DND-41 (cell line): ENCODE measurements around the gene DAB1.

ENCODE experiments used
- ATAC-seq: fragments of 200-7000 bp; cut with Tn5 transposase; 3 replicates; pipeline ENCODE4 v1.9.1; 2021; ENCODE audit warnings: low read depth; ENCODE audit not compliant: insufficient read depth
- DNase-seq: peaks from one replicate; pipeline ENCODE4 v3.0.0-alpha.2; 2020
- H2AFZ ChIP-seq: 2 replicates; pipeline ENCODE4 v1.6.0; 2012; ENCODE audit warnings: low read depth, low read length
- H3K27ac ChIP-seq: 2 replicates; pipeline ENCODE4 v1.5.1; 2012; ENCODE audit warnings: low read length, inconsistent platforms
- H3K27me3 ChIP-seq: fragments of 200-600 bp; sonication (generic); 2 replicates; pipeline ENCODE4 v1.6.0; 2012; ENCODE audit warnings: low read length, mild to moderate bottlenecking, inconsistent platforms; ENCODE audit not compliant: insufficient read depth, poor library complexity
- H3K36me3 ChIP-seq: 2 replicates; pipeline ENCODE4 v1.5.1; 2012; ENCODE audit warnings: low read length, inconsistent platforms; ENCODE audit not compliant: insufficient read depth
- H3K4me1 ChIP-seq: 2 replicates; pipeline ENCODE4 v1.5.1; 2012; ENCODE audit warnings: mild to moderate bottlenecking, low read length; ENCODE audit not compliant: insufficient read depth
- H3K4me2 ChIP-seq: 2 replicates; pipeline ENCODE4 v1.6.0; 2012; ENCODE audit warnings: mild to moderate bottlenecking, moderate library complexity, low read length, inconsistent platforms; ENCODE audit not compliant: insufficient read depth
- H3K4me3 ChIP-seq, 2 experiments: fragments of 200-600 bp in 1 of 2; shearing (Covaris generic) in 1 of 2; 2 replicates each; pipeline ENCODE4 v1.5.1; 2012 to 2016; ENCODE audit warnings: inconsistent platforms in 2 of 2, low read length in 2 of 2, mild to moderate bottlenecking in 2 of 2, low read depth in 1 of 2, moderate library complexity in 1 of 2
- H3K79me2 ChIP-seq: 2 replicates; pipeline ENCODE4 v1.6.0; 2012; ENCODE audit warnings: low read length, inconsistent platforms; ENCODE audit not compliant: insufficient read depth
- H3K9ac ChIP-seq: 2 replicates; pipeline ENCODE4 v1.6.0; 2012; ENCODE audit warnings: low read depth, mild to moderate bottlenecking, inconsistent platforms, low read length, moderate library complexity
- H3K9me3 ChIP-seq: 2 replicates; pipeline ENCODE4 v1.5.1; 2012; ENCODE audit warnings: low read length, moderate library complexity, mild to moderate bottlenecking, inconsistent platforms; ENCODE audit not compliant: insufficient read depth, severe bottlenecking
- H4K20me1 ChIP-seq: 2 replicates; pipeline ENCODE4 v1.6.0; 2012; ENCODE audit warnings: low read length; ENCODE audit not compliant: insufficient read depth
- CTCF ChIP-seq: IDR thresholded peaks from 2 replicates; pipeline ENCODE4 v1.5.1; 2012; ENCODE audit warnings: borderline replicate concordance, low read length, moderate library complexity, mild to moderate bottlenecking; ENCODE audit not compliant: poor library complexity, severe bottlenecking; ENCODE audit errors: extremely low read depth
- EZH2 ChIP-seq: IDR thresholded peaks from 3 replicates; pipeline ENCODE4 v1.6.1; 2012; ENCODE audit warnings: borderline replicate concordance, low read depth, mild to moderate bottlenecking, moderate library complexity, low read length, inconsistent platforms; ENCODE audit not compliant: severe bottlenecking

DAB1 gene

GRCh38 chr1:57109883-57110282 lies 314.0 kb downstream of the DAB1 start:
- TF ChIP-seq CTCF (no peak), EZH2 (no peak)
- no peaks in the 10 kb centered on the region for H3K79me2 ChIP-seq
- no peak overlapping the region for H3K4me3 ChIP-seq
- no peaks in the 10 kb centered on the region for H3K4me1 ChIP-seq
- no peak overlapping the region for H3K9ac ChIP-seq
- no peaks in the 10 kb centered on the region for H3K27me3 ChIP-seq
- ATAC-seq (no peak), DNase-seq (no peak)
- H2AFZ ChIP-seq, result no peak overlapping the region
- no peaks in the 10 kb centered on the region for H4K20me1 ChIP-seq
- H3K27ac ChIP-seq, result no peak overlapping the region
- no peak overlapping the region for H3K4me2 ChIP-seq
- H3K9me3 ChIP-seq, result no peaks in the 10 kb centered on the region
- no peaks in the 10 kb centered on the region for H3K36me3 ChIP-seq

GRCh38 chr1:57109247-57109646 lies 314.6 kb downstream of the DAB1 start:
- H3K4me1 ChIP-seq, result no peaks in the 10 kb centered on the region
- H3K27ac ChIP-seq, result no peak overlapping the region
- no peaks in the 10 kb centered on the region for H3K27me3 ChIP-seq
- H3K9me3 ChIP-seq, result no peaks in the 10 kb centered on the region
- H4K20me1 ChIP-seq, result no peaks in the 10 kb centered on the region
- H2AFZ ChIP-seq, result no peak overlapping the region
- H3K9ac ChIP-seq, result no peak overlapping the region
- no peaks in the 10 kb centered on the region for H3K36me3 ChIP-seq
- DNase-seq, result no peak
- H3K4me2 ChIP-seq, result no peak overlapping the region
- ATAC-seq, result no peak
- no peaks in the 10 kb centered on the region for H3K79me2 ChIP-seq
- no peak for TF ChIP-seq EZH2
- TF ChIP-seq CTCF, result no peak
- no peak overlapping the region for H3K4me3 ChIP-seq

- Histone ChIP-seq H3K27me3 (no peaks in the 10 kb centered on the region), H3K79me2 (no peaks in the 10 kb centered on the region), H4K20me1 (no peaks in the 10 kb centered on the region), H3K27ac (no peak overlapping the region), H3K9me3 (no peaks in the 10 kb centered on the region), H3K36me3 (no peaks in the 10 kb centered on the region), H3K4me2 (no peak overlapping the region), H3K9ac (no peak overlapping the region), H3K4me3 (no peak overlapping the region), H2AFZ (no peak overlapping the region), H3K4me1 (no peaks in the 10 kb centered on the region)
- TF ChIP-seq CTCF, result no peak
- no peak for TF ChIP-seq EZH2
- DNase-seq (no peak), ATAC-seq (no peak)
Observed at GRCh38 chr1:57106296-57106695, 317.6 kb downstream of the DAB1 start.
